Natural killer cell treated with Interleukin-12 subunit alpha and Interleukin-12 subunit beta and Interleukin-15 and Interleukin-18, amount 100 ng/mL, for 72 hours (primary cell): ENCODE data around the gene CRTAC1. TPM values are rescaled to one million over a fixed set of nuclear protein-coding genes. Genes with fewer than 3 reads are reported as not detected.
A peak's percentile ranks its signal among the peaks of the same experiment; 100 is the strongest.

Experiments used
- ATAC-seq, 2 donors: fragments of 150-1000 bp; cut with Tn5 transposase in 1 of 2; sonication (Bioruptor Pico), chemical (Tn5 transposase) in 1 of 2; 2 replicates each; pipeline ENCODE4 v1.10.0; 2021
- DNase-seq: peaks from one replicate; pipeline ENCODE4 v3.0.0; 2022; ENCODE audit warnings: low spot score
- H3K27ac Mint-ChIP-seq, 2 donors: 1 replicate in 1 of 2; 2 replicates in 1 of 2; pipeline ENCODE4 v1.8.0; 2022; ENCODE audit warnings: mixed read lengths in 2 of 2, mild to moderate bottlenecking in 1 of 2, moderate library complexity in 1 of 2
- H3K27me3 Mint-ChIP-seq, 2 donors: 1 replicate in 1 of 2; 2 replicates in 1 of 2; pipeline ENCODE4 v1.8.0; 2022; ENCODE audit warnings: mixed read lengths in 2 of 2
- H3K36me3 Mint-ChIP-seq: one replicate; pipeline ENCODE4 v1.8.0; 2022; ENCODE audit warnings: mixed read lengths
- H3K4me1 Mint-ChIP-seq, 2 donors: 1 replicate in 1 of 2; 2 replicates in 1 of 2; pipeline ENCODE4 v1.8.0; 2022; ENCODE audit warnings: low read depth in 2 of 2, mixed read lengths in 2 of 2, mild to moderate bottlenecking in 1 of 2
- H3K4me3 Mint-ChIP-seq: one replicate; pipeline ENCODE4 v1.8.0; 2022; ENCODE audit warnings: mixed read lengths
- H3K9me3 Mint-ChIP-seq: 2 replicates; pipeline ENCODE4 v1.8.0; 2022; ENCODE audit warnings: mixed read lengths
- total RNA-seq, 2 donors: library from RNA; stranded (reverse); gene quantifications; one replicate each; pipeline ENCODE4 v1.2.3, GENCODE V29; 2022

Gene CRTAC1
- total RNA-seq, 2 donors from 2014 or later: not detected

DNA sequence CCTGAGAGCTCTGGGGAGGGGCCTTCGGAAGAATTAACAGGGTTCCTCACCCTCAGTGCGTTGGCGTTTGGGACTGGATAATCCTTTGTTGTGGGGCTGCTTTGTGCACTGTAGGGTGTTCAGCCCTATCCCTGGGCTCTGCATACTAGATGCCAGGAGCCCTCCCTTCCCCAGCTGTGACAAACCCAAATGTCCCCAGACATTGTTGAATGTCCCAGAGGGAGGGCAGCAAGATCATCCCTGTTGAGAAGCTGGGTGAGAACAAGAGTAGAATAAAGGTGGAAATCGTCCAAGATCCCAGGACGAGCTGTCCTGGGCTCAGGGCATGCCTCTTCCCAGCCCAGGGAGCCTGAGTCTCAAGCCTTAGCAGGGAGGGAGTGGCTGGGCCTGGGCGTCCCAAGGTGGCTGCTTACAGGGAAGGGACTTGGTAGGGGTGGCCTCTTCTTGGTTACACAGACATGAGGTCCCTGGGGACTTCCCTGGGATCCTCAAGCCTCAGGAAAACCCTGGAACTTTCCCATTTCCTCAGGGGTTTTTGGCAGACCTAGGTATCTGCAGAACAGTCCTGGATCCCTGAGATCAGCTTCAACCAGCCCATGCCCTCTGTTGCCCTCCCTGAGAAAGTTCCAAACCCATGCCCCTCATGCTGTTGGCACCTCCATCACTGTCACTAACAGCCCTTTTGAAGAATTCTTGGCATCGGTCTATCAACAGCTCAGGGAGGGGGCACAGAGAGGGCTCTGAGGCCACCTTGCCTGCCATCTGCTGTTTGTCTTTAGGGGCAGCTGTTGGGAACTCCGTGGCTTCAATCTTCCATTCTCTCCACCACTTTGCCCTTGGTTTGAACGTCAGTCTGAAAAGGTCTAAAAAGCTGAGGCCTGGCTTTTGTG is 127.0 kb downstream of the CRTAC1 start:
- DNase-seq: no peak
- no peak overlapping the region for H3K4me3 Mint-ChIP-seq
- no peaks in the 10 kb centered on the region for H3K9me3 Mint-ChIP-seq
- H3K27ac Mint-ChIP-seq: no peak overlapping the region
- H3K36me3 Mint-ChIP-seq: no peaks in the 10 kb centered on the region
- no peak for ATAC-seq
- no peaks in the 10 kb centered on the region for H3K4me1 Mint-ChIP-seq
- peaks cover 15 to 22% of the 10 kb centered on the region in 2 donors for H3K27me3 Mint-ChIP-seq

DNA sequence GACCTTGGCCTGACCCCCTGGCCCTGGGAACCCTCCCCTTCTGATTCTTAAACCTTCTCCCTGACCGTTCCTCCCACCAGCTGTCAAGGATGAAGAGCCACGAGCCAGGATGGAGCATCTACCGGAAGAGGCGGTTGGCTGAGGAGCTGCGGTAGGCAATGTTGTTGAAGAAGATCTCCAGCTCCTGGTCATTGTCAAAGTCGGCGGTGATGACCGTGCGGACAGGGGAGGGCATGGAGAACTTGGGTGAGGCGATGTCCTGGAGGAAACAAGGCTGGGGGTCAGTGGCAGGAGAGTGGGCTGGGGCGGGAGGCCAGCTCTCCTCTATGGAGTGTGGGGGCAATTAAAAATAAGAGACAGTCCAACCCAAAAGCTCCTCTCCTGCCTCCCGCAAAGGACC is 129.0 kb downstream of the CRTAC1 start:
- Mint-ChIP-seq H3K27ac (no peak overlapping the region), H3K36me3 (no peaks in the 10 kb centered on the region), H3K4me1 (no peaks in the 10 kb centered on the region), H3K4me3 (no peak overlapping the region), H3K27me3 (peaks cover 6 to 12% of the 10 kb centered on the region in 2 donors), H3K9me3 (no peaks in the 10 kb centered on the region)
- DNase-seq: no peak
- peak in 1 of 2 donors; percentile 7 for ATAC-seq

DNA sequence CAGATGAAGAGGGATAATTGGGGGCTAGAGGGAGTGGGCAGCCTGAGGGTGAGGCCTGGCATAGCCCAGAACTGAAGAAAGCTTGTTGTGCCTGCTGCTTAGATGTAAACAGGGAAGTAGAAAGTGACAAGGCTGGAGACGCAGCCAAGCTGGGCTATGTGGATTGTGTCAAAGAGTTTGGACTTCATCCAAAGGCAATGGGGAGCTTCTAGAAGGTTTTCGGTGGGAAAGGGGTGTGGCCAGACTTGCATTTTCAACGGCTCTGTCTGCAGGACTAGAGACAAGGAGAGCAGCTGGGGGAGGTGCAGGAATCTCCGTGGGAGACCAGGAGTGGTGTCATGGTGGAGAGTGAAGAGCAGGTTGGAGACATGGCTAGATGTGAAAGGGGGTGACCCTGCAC is 132.0 kb downstream of the CRTAC1 start:
- H3K4me1 Mint-ChIP-seq: no peaks in the 10 kb centered on the region
- no peak overlapping the region for H3K27ac Mint-ChIP-seq
- H3K27me3 Mint-ChIP-seq: peaks cover 0 to 9% of the 10 kb centered on the region in 2 donors
- H3K4me3 Mint-ChIP-seq: no peak overlapping the region
- no peaks in the 10 kb centered on the region for H3K9me3 Mint-ChIP-seq
- DNase-seq (no peak), ATAC-seq (no peak)
- H3K36me3 Mint-ChIP-seq: no peaks in the 10 kb centered on the region

DNA sequence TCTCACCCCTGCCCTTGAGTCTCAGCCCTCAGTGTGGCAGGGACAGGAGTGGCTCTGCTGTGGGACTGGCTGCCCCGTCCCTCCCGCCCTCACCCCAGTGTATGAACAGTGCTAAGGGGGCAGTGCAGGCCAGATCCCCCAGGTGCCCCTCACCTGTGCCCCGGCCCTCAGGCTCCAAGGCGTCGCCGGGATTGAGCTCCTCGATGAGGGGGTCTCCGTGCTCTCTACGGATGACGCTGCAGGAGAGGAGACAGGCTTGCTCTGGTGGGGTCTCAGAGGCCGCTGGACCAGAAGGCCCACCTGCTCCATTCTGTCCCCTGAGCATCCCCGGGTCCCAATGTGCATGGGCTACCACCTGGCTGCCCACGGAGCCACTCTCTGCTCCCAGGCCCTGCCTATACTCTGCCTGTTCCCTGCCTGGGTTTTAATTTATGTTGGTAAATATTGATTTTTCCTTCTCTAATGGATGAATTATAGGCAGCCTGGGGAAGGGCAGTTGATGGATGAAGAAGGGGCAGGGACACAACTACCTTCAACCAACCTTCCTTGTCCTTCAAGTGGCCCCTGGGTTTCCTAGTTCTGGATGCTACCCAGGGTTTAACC is 133.6 kb downstream of the CRTAC1 start:
- no peaks in the 10 kb centered on the region for H3K9me3 Mint-ChIP-seq
- no peaks in the 10 kb centered on the region for H3K36me3 Mint-ChIP-seq
- ATAC-seq (peak in 1 of 2 donors; percentile 50), DNase-seq (no peak)
- H3K4me3 Mint-ChIP-seq: no peak overlapping the region
- no peaks in the 10 kb centered on the region for H3K4me1 Mint-ChIP-seq
- no peak overlapping the region for H3K27ac Mint-ChIP-seq
- peaks cover 0 to 9% of the 10 kb centered on the region in 2 donors for H3K27me3 Mint-ChIP-seq

DNA sequence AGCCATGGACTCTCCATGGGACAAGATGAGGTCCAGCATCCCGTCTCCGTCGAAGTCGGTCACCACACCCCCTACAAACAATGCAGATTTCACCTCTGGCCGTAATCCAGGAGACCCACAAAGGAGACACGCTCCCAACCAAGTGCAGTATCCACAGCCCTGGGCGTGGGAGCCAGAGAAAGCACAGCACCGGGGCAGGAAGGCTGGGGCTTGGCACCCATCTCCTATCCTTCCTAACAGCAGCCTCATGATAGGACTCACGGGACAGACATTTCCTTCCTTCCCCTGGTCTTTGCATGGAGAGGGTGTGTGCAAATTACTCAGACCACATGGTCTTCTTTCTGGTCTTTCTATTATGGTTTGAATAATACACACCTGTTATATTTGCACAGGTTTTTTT is 134.5 kb downstream of the CRTAC1 start:
- Mint-ChIP-seq H3K27me3 (peaks cover 0 to 15% of the 10 kb centered on the region in 2 donors), H3K4me3 (no peak overlapping the region), H3K4me1 (no peaks in the 10 kb centered on the region), H3K27ac (no peak overlapping the region), H3K36me3 (no peaks in the 10 kb centered on the region), H3K9me3 (no peaks in the 10 kb centered on the region)
- DNase-seq: no peak
- ATAC-seq: no peak

DNA sequence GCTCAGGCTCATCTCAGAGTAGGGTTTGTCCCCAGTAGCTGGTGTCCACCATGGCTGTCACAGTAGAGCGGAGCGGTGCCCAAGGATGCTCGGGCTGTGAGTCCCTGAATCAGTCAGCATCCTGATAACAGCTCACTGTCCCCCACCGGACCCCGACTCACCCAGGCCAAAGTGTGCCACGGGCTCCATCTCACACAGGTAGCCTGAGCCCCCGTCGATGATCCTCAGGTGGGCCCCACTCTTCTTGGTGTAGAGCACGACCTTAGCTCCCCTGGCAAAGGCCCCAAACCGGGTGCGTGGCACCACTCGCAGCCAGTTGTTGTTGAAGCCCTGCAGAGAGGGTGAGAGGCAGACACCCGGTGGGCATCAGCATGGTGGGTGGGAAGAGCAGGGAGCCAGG is 135.3 kb downstream of the CRTAC1 start:
- Mint-ChIP-seq H3K9me3 (no peaks in the 10 kb centered on the region), H3K27me3 (peaks cover 0 to 15% of the 10 kb centered on the region in 2 donors), H3K4me1 (no peaks in the 10 kb centered on the region), H3K4me3 (no peak overlapping the region), H3K36me3 (no peaks in the 10 kb centered on the region), H3K27ac (no peak overlapping the region)
- DNase-seq (no peak), ATAC-seq (no peak)

DNA sequence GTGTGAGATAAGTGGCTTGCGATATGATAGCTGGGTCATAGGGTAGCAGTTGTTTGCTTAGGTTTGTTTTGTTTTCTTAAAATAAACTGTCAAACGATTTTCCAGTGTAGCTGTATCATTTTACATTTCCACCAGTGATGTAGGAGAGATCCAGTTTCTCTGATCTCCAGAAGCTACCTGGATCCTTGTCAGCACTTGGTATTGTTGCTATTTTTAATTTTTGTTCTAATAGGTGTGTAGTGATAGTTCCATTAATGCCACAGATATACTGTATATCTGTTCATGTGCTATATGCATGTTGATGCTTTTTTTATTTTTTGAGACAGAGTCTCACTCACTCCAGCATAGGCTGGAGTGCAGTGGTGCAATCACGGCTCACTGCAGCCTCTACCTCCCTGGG is 136.3 kb downstream of the CRTAC1 start:
- no peak for DNase-seq
- no peak overlapping the region for H3K4me3 Mint-ChIP-seq
- no peaks in the 10 kb centered on the region for H3K4me1 Mint-ChIP-seq
- H3K27ac Mint-ChIP-seq: no peak overlapping the region
- H3K36me3 Mint-ChIP-seq: no peaks in the 10 kb centered on the region
- ATAC-seq: no peak
- H3K27me3 Mint-ChIP-seq: peaks cover 0 to 15% of the 10 kb centered on the region in 2 donors
- H3K9me3 Mint-ChIP-seq: no peaks in the 10 kb centered on the region

DNA sequence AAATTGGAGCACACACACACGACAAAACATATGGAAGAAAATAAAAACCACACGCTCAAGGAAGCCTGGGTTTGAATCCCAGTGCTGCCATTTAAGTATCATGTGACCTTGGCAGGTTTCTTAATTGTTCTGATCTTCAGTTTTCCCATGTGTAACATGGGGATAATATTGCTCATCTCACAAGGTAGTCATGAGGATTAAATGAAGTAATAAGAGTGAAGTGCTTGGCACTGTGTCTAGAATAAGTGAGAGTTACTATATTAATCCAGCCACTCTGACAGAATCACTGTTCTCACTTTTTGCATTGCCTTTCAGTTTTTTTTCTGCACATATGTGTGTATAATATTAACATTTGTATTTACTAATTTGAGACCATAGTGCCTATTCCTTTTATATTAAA is 137.5 kb downstream of the CRTAC1 start:
- Mint-ChIP-seq H3K36me3 (no peaks in the 10 kb centered on the region), H3K9me3 (no peaks in the 10 kb centered on the region), H3K27ac (no peak overlapping the region), H3K4me3 (no peak overlapping the region), H3K27me3 (peaks cover 0 to 15% of the 10 kb centered on the region in 2 donors), H3K4me1 (no peaks in the 10 kb centered on the region)
- no peak for DNase-seq
- no peak for ATAC-seq

DNA sequence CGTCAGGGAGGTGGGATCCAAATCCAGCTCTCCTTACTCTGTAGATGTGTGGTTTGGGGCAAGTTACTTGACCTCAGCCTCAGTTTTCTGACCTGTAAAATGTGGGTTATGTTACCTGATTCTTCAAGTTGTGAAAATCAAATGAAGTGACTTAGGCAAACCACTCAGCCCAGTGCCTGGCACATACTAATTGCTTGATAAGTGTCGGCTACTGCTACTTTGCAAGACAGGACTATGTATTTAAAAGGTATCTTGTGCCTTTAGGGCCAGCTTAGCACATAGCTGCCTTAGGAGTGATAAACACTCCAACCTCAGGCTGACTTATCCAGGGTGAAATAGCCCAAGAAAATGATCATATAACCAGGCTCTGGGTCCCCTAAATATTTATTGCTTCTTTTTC is 137.9 kb downstream of the CRTAC1 start:
- Mint-ChIP-seq H3K27me3 (peaks cover 0 to 15% of the 10 kb centered on the region in 2 donors), H3K9me3 (no peaks in the 10 kb centered on the region), H3K27ac (no peak overlapping the region), H3K4me1 (no peaks in the 10 kb centered on the region), H3K36me3 (no peaks in the 10 kb centered on the region), H3K4me3 (no peak overlapping the region)
- DNase-seq (no peak), ATAC-seq (no peak)

DNA sequence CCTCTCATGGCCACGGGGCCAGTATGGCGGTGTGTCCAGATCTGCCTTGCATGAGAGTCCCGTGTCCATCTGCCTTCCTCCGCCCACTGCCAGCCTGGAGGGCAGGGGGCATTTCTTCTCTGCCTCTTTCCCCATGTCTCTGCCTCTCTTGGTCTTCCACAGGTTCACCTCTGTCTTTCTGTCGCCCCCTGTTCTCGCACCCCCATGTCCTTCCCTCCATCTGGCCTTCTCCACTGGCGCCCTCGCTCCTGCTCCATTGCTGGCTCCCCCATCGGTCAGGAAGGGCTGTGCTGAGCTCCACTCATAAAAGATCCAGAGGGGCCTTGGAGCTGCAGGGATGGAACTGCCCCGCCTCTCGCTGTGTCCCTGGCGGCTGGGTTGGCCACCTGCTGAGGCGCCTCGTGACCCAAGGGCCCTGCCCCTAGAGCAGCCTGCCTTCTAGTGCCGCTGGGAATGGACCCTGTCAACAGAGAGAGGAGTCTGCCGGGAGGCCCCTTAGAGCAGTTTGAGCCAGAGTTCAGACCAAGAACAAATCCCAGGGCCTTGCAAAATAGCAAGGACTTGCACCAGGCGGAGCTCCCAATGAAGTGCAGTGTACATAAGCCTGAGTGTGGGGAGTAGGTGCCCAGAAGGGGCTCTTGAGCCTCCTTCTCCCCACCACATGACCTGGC is 138.8 kb downstream of the CRTAC1 start:
- ATAC-seq: no peak
- no peaks in the 10 kb centered on the region for H3K4me1 Mint-ChIP-seq
- no peaks in the 10 kb centered on the region for H3K9me3 Mint-ChIP-seq
- H3K27me3 Mint-ChIP-seq: peaks cover 0 to 15% of the 10 kb centered on the region in 2 donors
- no peak overlapping the region for H3K27ac Mint-ChIP-seq
- DNase-seq: no peak
- no peaks in the 10 kb centered on the region for H3K36me3 Mint-ChIP-seq
- no peak overlapping the region for H3K4me3 Mint-ChIP-seq

DNA sequence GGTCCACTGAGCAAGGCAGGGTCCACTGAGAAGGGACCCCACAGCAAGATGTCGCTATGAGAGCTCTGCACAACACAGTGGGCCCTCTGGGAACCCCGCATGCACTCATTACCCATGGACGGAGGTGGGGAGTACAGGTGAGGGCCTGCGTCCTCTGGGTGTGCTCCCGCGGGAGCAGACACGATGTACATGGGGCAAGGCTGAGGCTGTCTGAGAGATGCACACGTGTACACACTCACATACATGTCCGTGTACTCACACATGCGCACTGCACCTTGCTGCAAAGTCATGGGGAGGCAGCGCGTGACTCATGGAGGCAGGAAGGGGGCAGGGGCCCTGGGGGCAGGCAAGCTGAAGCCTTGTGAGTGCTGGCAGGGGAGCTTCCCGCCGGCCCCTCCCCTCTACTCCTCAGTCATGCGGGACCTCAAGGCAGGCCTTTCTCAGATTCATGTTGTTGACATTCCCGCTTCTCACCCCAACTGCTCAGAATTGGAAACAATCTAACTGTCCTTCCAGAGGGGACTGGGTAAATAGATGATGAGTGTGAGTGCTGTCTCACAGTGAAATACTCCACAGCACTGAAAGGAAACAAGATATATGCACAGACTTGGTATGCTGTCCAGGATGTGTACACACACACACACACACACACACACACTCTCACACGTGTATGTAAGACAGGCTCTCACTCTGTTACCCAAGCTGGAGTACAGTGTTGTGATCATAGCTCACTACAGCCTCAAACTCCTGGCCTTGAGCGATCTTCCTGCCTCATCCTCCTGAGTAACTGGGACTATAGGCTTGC is 140.8 kb downstream of the CRTAC1 start:
- DNase-seq: no peak
- H3K27ac Mint-ChIP-seq: no peak overlapping the region
- no peaks in the 10 kb centered on the region for H3K36me3 Mint-ChIP-seq
- H3K9me3 Mint-ChIP-seq: no peaks in the 10 kb centered on the region
- H3K4me3 Mint-ChIP-seq: no peak overlapping the region
- H3K4me1 Mint-ChIP-seq: no peaks in the 10 kb centered on the region
- H3K27me3 Mint-ChIP-seq: peaks cover 0 to 10% of the 10 kb centered on the region in 2 donors
- no peak for ATAC-seq

DNA sequence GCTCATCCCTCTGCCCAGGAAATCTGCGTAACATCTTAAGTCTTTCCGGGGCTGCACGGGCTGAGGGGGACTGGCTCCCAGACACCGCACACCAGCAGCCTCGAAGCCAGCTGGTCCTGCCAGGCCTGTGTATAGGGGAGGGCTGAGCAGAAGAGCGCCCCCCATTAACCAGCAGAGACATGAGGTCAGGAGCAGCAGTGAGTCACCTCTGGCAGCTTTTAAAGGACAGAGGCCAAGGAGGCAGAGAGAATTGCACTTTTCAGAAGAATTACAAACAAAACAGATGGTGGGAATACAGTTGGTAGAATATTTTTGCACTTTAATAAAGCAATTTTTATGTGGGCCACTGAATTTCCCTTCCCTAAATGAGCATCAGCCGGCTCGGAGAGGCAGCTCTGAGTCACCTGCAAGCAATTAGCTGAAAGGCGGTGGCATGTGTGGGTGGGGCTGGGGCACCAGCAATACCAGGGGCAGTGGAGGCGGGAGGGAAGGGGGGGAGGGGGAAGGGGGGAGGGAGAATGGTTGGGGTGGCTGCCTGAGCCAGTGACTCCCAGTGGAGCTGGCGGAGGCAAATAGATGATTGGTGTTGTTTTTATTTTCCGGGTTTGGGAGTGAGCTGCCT is 141.7 kb downstream of the CRTAC1 start:
- H3K36me3 Mint-ChIP-seq: no peaks in the 10 kb centered on the region
- peaks cover 0 to 9% of the 10 kb centered on the region in 2 donors for H3K27me3 Mint-ChIP-seq
- H3K9me3 Mint-ChIP-seq: no peaks in the 10 kb centered on the region
- H3K27ac Mint-ChIP-seq: no peak overlapping the region
- ATAC-seq (no peak), DNase-seq (no peak)
- H3K4me1 Mint-ChIP-seq: no peaks in the 10 kb centered on the region
- no peak overlapping the region for H3K4me3 Mint-ChIP-seq

DNA sequence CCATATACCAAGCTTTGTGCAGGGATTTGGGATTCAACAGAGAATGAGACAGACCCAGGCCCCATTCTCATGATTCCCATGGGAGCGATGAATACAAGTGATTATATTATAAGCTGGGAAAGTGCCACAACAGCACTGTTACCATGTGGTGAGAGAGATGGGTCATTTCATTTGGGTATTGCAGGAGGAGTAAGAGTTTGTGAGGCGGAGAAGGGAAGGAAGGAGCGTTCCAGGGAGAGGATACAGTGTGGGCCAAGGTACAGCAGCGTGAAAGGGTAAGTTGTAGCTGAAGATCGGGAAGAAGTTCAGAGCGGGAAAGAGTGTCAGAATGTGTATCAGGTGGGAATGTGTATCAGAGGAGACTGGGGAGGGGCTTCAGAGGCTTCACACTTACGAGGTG is 142.3 kb downstream of the CRTAC1 start:
- no peak overlapping the region for H3K4me3 Mint-ChIP-seq
- H3K27ac Mint-ChIP-seq: no peak overlapping the region
- H3K9me3 Mint-ChIP-seq: no peaks in the 10 kb centered on the region
- DNase-seq (no peak), ATAC-seq (no peak)
- H3K36me3 Mint-ChIP-seq: no peaks in the 10 kb centered on the region
- H3K27me3 Mint-ChIP-seq: peaks cover 0 to 6% of the 10 kb centered on the region in 2 donors
- peaks cover under 1 to 3% of the 10 kb centered on the region in 2 donors for H3K4me1 Mint-ChIP-seq
